HEK293 (cell line): ENCODE measurements around the gene LRP1.
A peak's percentile ranks its signal among the peaks of the same experiment; 100 is the strongest.
"Not testable (repeated sequence)": the region's sequence is repeated elsewhere in the genome, so short reads cannot be mapped to it uniquely, and the experiment has no call there.

ENCODE experiments used
- CTCF ChIA-PET: fragments of 350-600 bp; formaldehyde crosslinking; extraction: SDS; loops from one replicate; lab custom pipeline; 2021; ENCODE audit warnings: antibody characterized with exemption; lab: Yijun Ruan, JAX
- POLR2A ChIA-PET: fragments of 300-600 bp; formaldehyde crosslinking; extraction: SDS; loops from one replicate; lab custom pipeline; 2020; ENCODE audit warnings: antibody characterized with exemption, inconsistent platforms; lab: Yijun Ruan, JAX
- H3K27ac ChIP-seq: fragments of 200-500 bp; sonication (Bioruptor generic); 2 replicates; pipeline ENCODE4 v1.5.1; 2014; ENCODE audit warnings: low read depth, low read length, control low read depth, inconsistent platforms; ENCODE audit errors: extremely low read depth
- H3K36me3 ChIP-seq, 2 experiments: fragments of 200-500 bp in 1 of 2; sonication (Bioruptor generic) in 1 of 2; 1 replicate in 1 of 2; 2 replicates in 1 of 2; pipeline ENCODE4 v1.5.1; 2014 to 2017; ENCODE audit warnings: inconsistent platforms in 2 of 2, low read length in 2 of 2; ENCODE audit not compliant: control insufficient read depth in 2 of 2, insufficient read depth in 1 of 2
- H3K4me1 ChIP-seq: fragments of 200-500 bp; sonication (Bioruptor generic); 2 replicates; pipeline ENCODE4 v1.5.1; 2014; ENCODE audit warnings: mild to moderate bottlenecking, low read length, inconsistent platforms; ENCODE audit not compliant: control insufficient read depth, insufficient read depth
- H3K4me3 ChIP-seq: 2 replicates; pipeline ENCODE4 v1.5.1; 2011; ENCODE audit warnings: low read depth, mild to moderate bottlenecking, control low read depth, low read length, moderate library complexity
- H3K9me3 ChIP-seq: fragments of 200-500 bp; sonication (Bioruptor generic); 2 replicates; pipeline ENCODE4 v1.5.1; 2014; ENCODE audit warnings: low read depth, low read length, inconsistent platforms; ENCODE audit not compliant: control insufficient read depth, insufficient read depth
- BCL11A ChIP-seq: fragments of 450-650 bp; formaldehyde crosslinking; IDR thresholded peaks from 2 replicates; pipeline ENCODE4 v1.5.1; 2016; ENCODE audit warnings: low read depth, missing biosample characterization, missing genetic modification characterization
- GLI2 ChIP-seq: fragments of 450-650 bp; formaldehyde crosslinking; IDR thresholded peaks from 2 replicates; pipeline ENCODE4; 2017; ENCODE audit warnings: missing biosample characterization, missing genetic modification characterization, low read depth, borderline replicate concordance
- KLF10 ChIP-seq: fragments of 450-650 bp; IDR thresholded peaks from 2 replicates; pipeline ENCODE4 v1.5.1; 2018; ENCODE audit warnings: missing biosample characterization, mild to moderate bottlenecking, missing genetic modification characterization
- ZBTB10 ChIP-seq: fragments of 450-650 bp; formaldehyde crosslinking; IDR thresholded peaks from 2 replicates; pipeline ENCODE4 v1.5.1; 2016; ENCODE audit warnings: missing biosample characterization, missing genetic modification characterization
- ZNF571 ChIP-seq: fragments of 450-650 bp; formaldehyde crosslinking; IDR thresholded peaks from 2 replicates; pipeline ENCODE4 v1.5.0; 2017; ENCODE audit warnings: missing biosample characterization, missing genetic modification characterization
- ZNF623 ChIP-seq: fragments of 450-650 bp; formaldehyde crosslinking; IDR thresholded peaks from 2 replicates; pipeline ENCODE4 v1.5.1; 2016; ENCODE audit warnings: missing biosample characterization, missing genetic modification characterization
- ZNF670 ChIP-seq: fragments of 450-650 bp; formaldehyde crosslinking; IDR thresholded peaks from 2 replicates; pipeline ENCODE4 v1.5.1; 2016; ENCODE audit warnings: missing biosample characterization, missing genetic modification characterization, low read depth
- TF ChIP-seq, protein P1 (sequence below): fragments of 450-650 bp; formaldehyde crosslinking; IDR thresholded peaks from 2 replicates; pipeline ENCODE4 v1.5.1; 2016; ENCODE audit warnings: missing biosample characterization, missing genetic modification characterization
- TF ChIP-seq, protein P2 (sequence below): fragments of 450-650 bp; formaldehyde crosslinking; IDR thresholded peaks from 2 replicates; pipeline ENCODE4 v1.5.1; 2017; ENCODE audit warnings: missing biosample characterization, missing genetic modification characterization

Gene LRP1

DNA sequence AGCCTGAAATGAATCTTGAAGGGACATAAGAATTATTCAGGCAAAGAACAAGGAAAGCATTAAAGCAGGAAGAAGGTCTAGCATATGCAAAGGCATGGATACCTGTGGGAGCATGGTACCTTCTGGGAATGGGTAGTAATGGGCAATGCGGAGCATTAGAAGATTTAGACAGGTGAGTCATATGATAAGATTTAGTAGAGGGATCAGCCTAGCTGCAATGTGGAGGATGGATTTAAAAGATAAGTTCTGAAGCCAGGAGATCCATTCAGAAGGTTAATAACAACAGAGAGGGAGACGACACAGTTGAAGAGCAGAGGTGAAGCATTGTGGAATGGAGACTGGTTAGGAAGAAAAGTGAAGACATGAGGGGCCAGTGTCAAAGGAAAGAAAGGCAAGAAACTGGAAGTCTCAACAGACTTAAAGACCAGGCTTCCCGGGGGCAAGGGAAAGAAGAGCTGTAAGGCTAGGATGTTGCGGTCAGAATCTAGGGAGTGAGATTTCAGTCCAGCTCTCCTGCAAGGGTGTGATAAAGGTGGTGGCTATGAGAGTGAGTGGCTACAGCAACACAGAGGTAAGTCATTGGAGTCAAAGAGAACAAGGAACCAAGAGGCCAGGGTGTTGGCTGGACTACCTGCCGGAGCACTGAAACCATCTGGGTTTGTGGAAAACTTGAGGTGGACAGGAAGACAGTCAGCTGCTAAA lies 11.6 kb upstream of the LRP1 start (continued):
- no peak for TF ChIP-seq ZBTB10

DNA sequence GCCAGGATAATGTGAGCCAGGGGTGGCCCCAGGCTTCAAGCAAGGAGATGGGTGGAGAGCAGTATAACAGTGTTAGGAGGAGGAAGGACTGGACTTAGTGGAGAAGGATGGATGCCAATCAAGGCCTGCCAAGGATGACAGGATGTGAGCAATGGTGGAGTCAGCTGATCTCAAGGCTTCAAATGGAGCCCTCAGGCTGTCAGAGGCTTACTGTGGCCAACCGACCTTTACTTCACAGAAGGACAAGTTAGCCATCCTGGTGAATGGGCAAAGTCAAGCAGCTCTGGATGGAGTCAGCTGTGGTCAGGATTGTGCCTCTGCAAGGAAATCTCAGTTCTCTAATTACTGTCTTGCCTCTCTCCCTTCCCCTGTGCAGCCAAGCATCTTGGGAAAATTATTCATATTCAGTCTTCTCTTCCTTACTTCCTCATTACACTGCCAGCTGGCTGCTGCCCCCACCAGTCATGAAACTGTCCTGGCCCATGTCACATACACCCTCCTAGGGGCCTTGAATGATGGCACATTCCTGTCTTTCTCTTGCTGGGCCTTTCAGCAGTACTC lies 9.5 kb upstream of the LRP1 start:
- CTCF ChIA-PET, result interaction anchor here (0.6 to 2.3 kb wide), 6 partner anchors 9 to 111 kb away, joined by 3 to 8 read pairs (median 4); partner anchors contain the start of gene LRP1
- H3K27ac ChIP-seq, result no peak overlapping the region
- H3K36me3 ChIP-seq, result no peaks in the 10 kb centered on the region
- no peak for TF ChIP-seq ZNF623 (tag by site-specific recombination)
- TF ChIP-seq, protein P1, sequence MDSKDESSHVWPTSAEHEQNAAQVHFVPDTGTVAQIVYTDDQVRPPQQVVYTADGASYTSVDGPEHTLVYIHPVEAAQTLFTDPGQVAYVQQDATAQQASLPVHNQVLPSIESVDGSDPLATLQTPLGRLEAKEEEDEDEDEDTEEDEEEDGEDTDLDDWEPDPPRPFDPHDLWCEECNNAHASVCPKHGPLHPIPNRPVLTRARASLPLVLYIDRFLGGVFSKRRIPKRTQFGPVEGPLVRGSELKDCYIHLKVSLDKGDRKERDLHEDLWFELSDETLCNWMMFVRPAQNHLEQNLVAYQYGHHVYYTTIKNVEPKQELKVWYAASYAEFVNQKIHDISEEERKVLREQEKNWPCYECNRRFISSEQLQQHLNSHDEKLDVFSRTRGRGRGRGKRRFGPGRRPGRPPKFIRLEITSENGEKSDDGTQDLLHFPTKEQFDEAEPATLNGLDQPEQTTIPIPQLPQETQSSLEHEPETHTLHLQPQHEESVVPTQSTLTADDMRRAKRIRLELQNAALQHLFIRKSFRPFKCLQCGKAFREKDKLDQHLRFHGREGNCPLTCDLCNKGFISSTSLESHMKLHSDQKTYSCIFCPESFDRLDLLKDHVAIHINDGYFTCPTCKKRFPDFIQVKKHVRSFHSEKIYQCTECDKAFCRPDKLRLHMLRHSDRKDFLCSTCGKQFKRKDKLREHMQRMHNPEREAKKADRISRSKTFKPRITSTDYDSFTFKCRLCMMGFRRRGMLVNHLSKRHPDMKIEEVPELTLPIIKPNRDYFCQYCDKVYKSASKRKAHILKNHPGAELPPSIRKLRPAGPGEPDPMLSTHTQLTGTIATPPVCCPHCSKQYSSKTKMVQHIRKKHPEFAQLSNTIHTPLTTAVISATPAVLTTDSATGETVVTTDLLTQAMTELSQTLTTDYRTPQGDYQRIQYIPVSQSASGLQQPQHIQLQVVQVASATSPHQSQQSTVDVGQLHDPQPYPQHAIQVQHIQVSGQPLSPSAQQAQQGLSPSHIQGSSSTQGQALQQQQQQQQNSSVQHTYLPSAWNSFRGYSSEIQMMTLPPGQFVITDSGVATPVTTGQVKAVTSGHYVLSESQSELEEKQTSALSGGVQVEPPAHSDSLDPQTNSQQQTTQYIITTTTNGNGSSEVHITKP (tag by site-specific recombination), result peak; percentile 67
- no peaks in the 10 kb centered on the region for H3K4me1 ChIP-seq
- no peaks in the 10 kb centered on the region for H3K9me3 ChIP-seq
- POLR2A ChIA-PET, result no interaction called here
- no peak overlapping the region for H3K4me3 ChIP-seq

DNA sequence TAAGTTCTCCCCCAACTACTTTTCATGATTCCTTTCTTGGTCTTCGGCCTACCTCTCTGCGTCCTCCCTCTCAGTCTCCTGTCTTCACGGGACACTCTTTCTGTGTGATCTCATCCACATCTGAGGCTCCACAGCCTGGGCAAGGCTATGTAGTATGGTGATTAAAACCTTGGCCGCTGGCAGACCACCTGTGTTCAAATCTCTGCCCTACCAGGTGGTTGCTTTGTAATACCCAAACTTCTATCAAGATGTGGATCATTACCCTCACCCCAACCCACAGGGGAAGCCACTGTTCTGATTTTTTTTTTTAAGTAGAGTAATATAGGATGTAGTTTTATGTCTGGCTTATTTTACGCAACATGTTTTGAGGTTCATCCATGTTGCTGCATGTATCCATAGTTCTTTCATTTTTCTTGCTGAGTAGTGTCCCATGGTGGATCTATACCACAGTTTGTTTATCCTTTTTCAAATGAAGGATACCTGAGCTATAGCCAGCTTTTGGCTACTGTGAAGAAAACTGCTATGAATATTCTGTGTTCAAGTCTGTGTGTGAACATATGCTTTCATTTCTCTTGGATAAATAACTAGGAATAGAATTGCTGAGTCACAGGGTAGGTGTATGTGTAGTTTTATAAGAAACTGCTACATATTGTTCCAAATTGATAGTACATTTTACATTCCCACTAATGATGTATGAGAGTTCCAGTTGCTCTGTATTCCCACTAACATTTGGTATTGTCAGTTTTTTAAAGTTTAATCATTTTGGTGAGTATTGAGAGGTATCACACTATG lies 8.8 kb upstream of the LRP1 start:
- TF ChIP-seq ZNF670 (tag by site-specific recombination) (no peak), KLF10 (tag by site-specific recombination) (no peak), ZNF571 (tag by site-specific recombination) (no peak), BCL11A (tag by site-specific recombination) (no peak), GLI2 (tag by site-specific recombination) (no peak)
- TF ChIP-seq, protein P2, sequence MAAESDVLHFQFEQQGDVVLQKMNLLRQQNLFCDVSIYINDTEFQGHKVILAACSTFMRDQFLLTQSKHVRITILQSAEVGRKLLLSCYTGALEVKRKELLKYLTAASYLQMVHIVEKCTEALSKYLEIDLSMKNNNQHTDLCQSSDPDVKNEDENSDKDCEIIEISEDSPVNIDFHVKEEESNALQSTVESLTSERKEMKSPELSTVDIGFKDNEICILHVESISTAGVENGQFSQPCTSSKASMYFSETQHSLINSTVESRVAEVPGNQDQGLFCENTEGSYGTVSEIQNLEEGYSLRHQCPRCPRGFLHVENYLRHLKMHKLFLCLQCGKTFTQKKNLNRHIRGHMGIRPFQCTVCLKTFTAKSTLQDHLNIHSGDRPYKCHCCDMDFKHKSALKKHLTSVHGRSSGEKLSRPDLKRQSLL, result no peak
- POLR2A ChIA-PET, result no interaction called here
- no peak overlapping the region for H3K27ac ChIP-seq
- CTCF ChIA-PET, result interaction anchor here (0.6 to 2.2 kb wide), 7 partner anchors 8 to 556 kb away, joined by 3 to 14 read pairs (median 3); partner anchors contain the start of genes LRP1 and STAT6
- no peak overlapping the region for H3K4me3 ChIP-seq
- H3K9me3 ChIP-seq, result no peaks in the 10 kb centered on the region
- no peaks in the 10 kb centered on the region for H3K36me3 ChIP-seq
- no peaks in the 10 kb centered on the region for H3K4me1 ChIP-seq

DNA sequence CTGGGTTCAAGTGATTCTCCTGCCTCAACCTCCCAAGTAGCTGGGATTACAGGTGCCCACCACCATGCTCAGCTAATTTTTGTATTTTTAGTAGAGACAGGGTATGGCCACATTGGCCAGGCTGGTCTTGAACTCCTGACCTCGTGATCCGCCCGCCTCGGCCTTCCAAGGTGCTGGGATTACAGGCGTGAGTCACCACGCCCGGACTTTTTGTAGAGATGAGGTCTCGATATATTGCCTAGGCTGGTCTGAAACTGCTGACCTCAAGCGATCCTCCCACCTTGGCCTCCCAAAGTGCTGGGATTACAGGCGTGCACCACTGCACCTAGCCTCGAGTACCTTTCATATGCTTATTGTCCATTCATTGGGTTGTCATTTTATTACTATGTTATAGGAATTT lies 7.6 kb upstream of the LRP1 start:
- ChIA-PET POLR2A (interaction anchor here (0.7 kb wide), 1 partner anchor 13 kb away, joined by 3 read pairs; no protein-coding TSS in a partner anchor), CTCF (interaction anchor here (0.6 to 8.9 kb wide), 8 partner anchors 9 to 156 kb away, joined by 3 to 259 read pairs (median 6); partner anchors contain the start of gene STAT6)
- H3K4me1 ChIP-seq, H3K9me3 ChIP-seq, H3K27ac ChIP-seq, H3K4me3 ChIP-seq, H3K36me3 ChIP-seq: not testable (repeated sequence)
